ENCODE data around the gene ELAC1.

- no peak for TF ChIP-seq CTCF (conservative IDR thresholded peaks at IDR 0.05 in 1 of 2, IDR thresholded peaks at IDR 0.05 in 1 of 2; ENCODE audit: extremely low read depth in 1 of 2, insufficient read depth in 1 of 2, low read depth in 1 of 2, low read length in 2 of 2)
- TF ChIP-seq EZH2 (IDR thresholded peaks at IDR 0.05; ENCODE audit: borderline replicate concordance, low read length), result no peak
Measured at GRCh38 chr18:50953822-50954221, 14.0 kb upstream of the ELAC1 start.

All from mammary epithelial cell (primary cell).